ENCODE results near the gene ADCY9.
A peak's percentile ranks its signal among the peaks of the same experiment; 100 is the strongest.

ADCY9 gene

DNA sequence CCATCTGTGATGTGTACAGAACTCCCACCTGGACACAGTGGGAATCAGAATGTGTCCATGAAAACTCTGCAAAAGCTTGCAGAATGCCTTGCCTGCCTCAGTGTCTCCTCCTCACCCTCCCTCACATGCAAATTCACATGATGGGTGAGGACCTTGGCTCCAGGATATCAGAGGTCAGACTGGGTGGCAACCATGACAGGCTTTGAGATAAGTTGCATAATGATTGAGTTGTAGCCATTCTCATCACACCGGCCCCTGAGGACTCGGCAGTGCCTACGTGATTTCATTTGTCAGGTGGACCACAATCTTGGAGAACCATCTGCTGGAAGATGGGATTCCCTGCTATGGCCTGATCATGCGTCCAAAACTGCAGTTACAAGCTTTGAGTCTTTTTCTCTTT is 3.9 kb upstream of the ADCY9 start:
- DNase-seq, result no peak

DNA sequence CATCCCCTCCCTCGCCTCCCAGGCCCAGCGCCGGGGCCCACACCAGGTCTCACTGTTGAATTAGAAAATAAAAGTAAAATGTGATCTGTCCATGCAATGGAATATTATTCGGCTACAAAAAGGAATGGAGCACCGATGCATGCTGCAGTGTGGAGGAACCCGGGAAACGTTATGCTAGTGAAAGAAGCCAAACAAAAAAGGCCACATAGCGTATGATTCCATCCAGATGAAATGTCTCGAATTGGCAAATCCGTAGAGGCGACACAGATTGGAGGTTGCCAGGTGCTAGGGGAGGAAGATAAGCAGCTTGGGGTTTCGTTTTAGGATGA is 972 bp upstream of the ADCY9 start:
- no peak for DNase-seq

- DNase-seq, result no peak
Measured at GRCh38 chr16:4115949-4116318, 308 bp downstream of the ADCY9 start.

DNA sequence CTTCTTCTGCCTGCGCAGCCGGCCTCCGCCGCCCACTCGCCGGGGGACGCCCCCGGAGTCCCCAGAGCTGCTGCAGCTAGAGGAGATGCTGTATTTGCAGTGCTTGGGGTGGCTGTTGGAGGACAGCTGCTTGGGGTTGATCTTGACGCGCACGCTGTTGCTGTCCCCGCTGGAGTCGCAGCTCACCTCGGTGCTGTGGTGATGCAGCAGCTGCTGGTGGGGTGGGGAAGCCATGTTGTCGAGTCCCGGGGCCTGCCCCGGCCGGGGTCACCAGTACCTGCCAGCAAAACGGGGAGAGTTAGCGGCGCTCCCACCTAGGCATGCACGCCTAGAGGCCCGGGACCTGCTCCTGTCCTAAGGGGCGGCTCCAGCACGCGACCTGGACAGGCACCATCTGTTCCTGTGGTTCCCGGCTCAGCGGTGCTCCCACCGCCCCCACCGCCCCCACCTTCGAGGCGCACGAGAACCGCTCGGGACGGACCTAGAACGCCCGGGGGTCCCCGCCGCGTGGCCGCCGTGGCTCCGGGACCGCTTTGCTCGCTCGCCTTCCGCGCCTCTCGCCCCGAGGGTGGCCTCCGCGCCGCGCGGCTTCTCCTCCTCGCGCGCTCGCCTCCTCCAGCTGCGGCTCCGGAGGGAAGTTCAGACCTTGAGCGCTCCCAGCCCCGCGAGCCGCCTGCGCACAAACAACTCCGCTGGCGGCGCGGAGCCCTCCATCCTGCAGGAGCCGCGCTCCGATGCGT is 863 bp downstream of the ADCY9 start:
- peak; percentile 14 to 40 (median 26) for DNase-seq

GRCh38 chr16:4114257-4115208 is 1.7 kb downstream of the ADCY9 start:
- no peak for DNase-seq

GRCh38 chr16:4113358-4114256 is 2.6 kb downstream of the ADCY9 start:
- DNase-seq, result no peak

DNA sequence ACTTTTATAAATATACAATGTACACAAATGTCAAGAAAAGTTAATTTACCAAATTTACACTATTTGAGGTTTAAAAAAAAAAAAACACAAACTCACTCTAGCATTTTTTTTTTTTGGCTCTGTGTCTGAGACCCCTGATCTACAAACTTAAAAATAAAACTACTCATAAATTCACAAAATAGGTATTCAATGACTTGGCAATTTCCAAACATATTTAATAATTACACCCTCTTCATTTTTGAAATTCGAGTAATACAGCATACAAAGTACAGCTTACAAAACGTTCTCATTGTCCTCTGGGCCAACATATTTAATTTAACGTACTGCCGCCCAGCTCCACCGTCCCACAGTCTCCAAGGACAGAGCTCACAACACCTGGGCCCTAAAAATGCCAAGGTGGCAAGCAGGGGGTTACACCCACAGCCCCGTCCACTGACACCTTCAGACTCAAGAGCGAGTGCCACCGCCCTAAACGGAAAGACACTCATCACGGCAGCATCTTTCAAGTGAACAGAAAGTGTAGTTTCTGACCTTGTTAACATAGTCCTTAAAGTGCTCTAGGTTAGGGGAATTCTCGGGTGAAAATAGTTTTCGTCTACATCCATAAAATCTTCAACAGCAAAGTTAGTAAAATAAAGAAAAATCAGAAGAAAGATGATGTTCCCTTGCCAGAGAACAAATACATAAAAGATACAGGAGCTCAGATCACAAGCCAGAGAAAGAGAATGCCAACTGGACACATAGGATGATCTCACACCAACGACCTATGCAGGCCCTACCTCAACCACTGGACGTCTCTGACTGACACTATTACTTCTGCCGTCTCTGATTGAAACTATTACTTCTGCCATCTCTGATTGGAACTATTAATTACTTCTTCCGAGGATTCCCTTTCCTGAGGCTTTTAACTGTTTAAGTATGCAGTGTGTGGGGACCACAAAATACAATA is 4.2 kb downstream of the ADCY9 start:
- no peak for DNase-seq

DNA sequence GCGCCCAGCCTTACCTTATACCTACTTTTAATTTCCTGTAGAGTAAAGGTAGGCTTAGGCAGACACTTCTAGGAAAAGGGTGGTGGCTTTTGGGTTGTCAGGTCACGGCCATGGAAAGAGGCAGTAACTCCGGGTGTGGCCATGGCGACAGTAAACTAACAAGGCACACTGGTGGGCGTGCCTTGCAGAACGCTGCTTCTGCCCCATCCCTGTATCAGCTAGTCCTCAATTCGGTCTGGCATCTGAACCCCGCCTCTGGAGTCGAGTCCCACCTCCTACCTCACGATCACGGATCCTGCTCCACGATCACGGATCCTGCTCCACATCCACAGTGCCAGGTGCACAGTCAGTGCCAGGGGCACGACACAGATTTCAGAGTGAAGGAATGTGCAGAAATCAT is 5.6 kb downstream of the ADCY9 start:
- DNase-seq, result no peak

- no peak for DNase-seq
Measured at GRCh38 chr16:4110065-4110464, 6.2 kb downstream of the ADCY9 start.

DNA sequence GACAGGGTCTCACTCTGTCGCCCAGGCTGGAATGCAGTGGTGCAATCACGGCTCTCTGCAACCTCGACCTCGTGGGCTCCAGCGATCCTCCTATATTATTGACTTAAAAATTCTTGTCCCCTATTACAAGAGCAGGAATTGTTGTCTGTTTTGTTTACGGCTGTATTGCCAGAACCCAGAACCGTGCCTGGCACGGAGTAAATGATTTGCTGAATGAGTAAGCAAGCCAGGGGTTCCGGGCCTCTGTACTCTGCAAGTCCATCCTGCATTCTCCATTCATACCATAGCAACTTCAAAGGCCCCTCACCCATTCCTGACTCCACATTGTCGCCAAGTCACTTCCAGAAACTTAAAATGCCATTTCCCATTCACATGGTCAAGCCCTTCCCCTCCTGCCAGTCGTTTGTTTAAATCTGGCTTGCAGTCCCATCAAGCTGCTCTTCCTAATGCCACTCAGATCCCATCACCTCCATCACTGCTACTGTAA is 6.9 kb downstream of the ADCY9 start:
- no peak for DNase-seq

GRCh38 chr16:4106516-4106915 is 9.7 kb downstream of the ADCY9 start:
- no peak for DNase-seq

GRCh38 chr16:4105848-4106247 is 10.4 kb downstream of the ADCY9 start:
- no peak for DNase-seq

- DNase-seq, result no peak
Measured at GRCh38 chr16:4103745-4104144, 12.5 kb downstream of the ADCY9 start.

DNA sequence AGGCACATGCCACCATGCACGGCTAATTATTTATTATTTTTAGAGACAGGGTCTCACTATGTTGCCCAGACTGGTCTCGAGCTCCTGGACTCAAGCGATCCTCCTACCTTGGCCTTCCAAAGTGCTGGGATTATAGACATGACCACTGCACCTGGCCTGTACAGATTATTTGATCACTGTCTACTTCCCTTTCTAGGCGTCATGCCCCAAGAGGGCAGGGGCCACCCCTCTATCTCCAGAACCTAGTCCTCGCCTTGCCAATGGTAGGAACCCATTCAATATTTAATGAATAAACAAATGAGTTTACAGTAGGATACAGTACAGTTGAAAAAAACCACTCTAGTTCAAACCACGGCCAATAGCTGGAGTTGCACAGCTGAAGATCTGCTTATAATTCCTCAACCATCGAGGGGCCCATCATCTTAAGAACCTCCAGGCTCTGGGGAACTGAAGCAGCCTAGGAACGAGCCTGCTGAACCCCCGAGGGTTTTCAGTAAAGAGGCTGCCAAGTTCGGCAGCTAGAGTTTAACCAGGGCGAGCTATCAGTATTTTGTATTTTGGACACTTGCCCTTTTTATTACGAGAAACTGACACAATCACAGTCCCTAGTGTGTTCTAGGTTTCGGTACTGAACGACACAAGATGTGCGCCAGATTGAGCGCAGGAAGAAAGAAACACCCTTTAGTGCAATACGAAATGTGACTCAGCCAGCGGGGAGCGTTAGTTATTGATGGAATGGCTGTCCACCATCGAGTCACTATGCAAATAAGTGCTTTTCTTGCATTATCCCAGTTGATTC is 14.6 kb downstream of the ADCY9 start:
- DNase-seq, result no peak

- DNase-seq, result no peak
Measured at GRCh38 chr16:4098501-4098900, 17.7 kb downstream of the ADCY9 start.

- DNase-seq, result no peak
Measured at GRCh38 chr16:4097826-4098240, 18.4 kb downstream of the ADCY9 start.

DNA sequence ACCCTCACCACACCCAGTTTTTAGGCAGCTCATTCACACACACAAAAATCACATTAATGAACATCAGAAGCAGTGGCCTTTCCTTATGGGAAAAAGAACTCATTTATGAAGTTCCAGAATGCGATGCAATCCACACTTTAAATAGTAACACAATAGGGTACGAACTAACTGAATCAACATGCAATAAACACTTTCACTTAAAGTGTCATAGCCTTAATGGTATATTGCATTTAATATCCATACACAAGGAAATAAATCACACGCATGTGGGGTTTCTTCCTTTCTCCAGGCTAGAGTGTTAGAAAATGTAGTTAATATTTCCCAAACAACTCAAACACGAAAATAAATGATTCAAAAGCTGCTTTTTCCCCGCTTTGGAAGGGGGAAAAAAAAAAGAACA is 19.7 kb downstream of the ADCY9 start:
- no peak for DNase-seq

DNA sequence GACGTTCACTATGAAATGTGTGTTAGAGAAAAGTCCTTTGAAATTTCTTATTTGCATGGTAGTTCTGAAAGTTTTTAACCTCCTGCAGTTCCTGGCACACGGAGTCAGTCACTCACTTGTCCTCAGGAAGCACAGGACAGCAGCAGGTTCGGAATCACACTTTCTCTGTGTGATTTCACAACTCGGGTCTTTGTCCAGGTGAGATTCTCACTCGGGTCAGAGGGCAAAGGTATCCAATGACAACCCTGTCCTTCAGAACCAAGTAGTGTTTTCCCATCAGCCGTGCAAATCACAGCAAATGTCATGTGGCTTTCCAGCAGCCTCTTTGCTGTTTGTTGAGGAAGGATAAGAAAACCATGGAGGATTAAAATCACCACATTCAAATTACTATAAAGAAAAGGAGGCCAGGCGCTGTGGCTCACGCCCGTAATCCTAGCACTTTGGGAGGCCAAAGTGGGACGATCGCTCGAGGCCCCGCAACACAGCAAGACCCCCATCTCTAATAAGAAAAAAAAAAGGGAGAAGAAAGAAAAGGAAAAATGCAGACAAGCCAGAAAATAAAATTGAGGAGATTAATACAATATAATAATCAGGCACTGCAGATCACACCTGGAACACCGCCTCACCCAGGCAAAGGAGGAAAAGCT is 22.0 kb downstream of the ADCY9 start:
- DNase-seq, result no peak

DNA sequence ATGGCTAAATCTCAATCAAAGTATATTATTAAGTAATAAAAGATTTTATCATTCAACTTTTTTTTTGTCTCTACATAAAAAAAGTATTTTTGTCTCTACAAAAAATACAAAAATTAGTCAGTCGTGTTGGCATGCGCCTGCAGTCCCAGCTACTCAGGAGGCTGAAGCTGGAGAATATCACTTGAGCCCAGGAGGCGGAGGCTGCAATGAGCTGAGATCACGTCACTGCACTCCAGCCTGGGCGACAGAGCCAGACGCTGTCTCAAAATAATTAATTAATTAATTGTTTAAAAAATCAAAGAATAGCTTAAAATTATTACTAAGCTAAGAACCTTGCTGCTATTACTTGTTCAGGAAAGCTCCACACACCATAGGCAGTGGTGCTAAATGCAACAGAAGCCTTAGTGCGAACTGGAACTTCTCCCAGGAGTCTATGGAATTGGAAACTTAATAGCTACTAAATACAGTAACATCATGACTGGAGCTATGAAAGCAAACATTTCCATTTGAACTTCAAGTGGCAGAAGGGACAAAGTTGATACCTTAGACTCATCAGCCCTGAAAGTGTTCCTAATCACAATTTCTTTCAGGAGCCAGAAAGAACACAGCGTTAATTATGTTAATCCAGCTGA is 22.6 kb downstream of the ADCY9 start:
- no peak for DNase-seq

All from T-helper 1 cell (primary cell).